Measurements from ENCODE around the gene SAMD10.
"Not testable (repeated sequence)": the region's sequence is repeated elsewhere in the genome, so short reads cannot be mapped to it uniquely, and the experiment has no call there.

The SAMD10 gene

DNA sequence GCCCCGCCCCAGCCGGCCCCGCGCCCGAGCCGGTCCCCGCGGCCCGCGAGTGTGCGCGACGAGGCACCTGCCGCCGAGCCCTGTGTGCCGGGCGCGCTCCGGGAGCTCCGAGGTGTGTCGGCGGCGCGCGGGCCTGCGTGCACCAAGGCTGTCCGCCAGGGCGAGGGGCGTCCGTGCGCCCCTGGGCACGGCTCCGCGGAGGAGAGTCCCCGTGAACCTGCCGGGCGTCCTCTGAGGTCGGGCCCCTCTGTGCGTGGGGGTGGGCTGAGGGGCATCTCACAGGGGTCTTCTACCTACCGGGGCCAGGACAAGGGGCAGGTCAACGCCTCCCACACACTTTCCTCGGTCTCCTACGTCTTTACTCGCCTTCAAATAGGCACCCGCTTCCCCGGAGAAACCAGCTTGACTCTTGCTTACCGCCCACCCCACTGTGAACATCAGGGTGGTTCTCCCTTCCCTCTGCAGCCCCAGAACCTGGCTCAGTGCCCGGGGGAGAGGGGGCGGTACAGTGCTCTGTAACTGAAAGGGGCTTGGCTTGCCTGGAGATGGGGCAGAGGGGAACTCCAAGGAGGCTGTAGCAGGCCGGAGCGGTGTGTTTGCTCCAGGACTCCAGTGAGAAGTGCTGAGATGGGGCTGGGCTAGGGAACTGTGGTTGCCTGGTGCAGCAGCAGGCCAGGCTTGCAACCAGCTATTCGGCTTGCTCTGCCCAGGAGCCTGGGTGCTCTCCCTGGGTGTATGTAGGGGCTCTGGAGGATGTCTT lies at the start of gene SAMD10:
Gene SAMD10, minus strand, starts transcription at position 86 of the 760 bp plus-strand sequence. CDS start 175 bp downstream, outside the sequence.
- peak; percentile 65 for DNase-seq (ENCODE audit: low read depth, low spot score)

DNA sequence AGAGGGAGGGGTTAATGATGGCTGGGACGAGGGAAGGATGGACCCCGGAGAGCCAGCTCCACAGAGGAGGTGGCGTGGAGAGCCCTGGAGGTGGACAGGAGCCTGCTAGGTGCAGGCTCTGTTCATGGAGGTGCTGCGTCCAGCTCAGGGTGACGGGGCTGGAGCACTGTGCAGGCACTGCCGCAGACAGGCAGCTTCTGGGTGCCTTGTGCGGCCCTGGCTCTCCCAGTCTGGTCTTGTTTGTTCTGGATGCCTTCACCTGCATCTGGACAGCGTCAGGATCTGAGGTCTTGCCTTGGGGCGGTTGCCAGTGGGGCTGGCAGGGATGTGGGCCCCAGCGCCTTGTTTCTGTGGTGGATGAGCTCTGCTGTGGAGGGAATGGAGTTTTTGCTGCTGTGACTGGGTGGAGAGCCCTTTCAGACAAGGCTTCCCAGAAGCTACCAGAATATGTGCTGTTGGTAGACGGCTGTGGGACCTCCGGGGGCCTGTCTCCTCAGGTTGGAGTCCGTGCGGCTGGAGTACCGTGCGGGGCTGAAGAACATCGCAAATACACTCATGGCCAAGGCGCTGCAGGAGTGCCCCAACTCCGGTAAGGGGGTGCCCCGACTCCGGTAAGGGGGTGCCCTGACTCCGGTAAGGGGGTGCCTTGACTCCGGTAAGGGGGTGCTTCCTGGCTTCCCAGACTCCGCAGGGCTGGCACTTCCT lies 48.7 kb upstream of the SAMD10 start:
- DNase-seq (ENCODE audit: low read depth, low spot score) = no peak

DNA sequence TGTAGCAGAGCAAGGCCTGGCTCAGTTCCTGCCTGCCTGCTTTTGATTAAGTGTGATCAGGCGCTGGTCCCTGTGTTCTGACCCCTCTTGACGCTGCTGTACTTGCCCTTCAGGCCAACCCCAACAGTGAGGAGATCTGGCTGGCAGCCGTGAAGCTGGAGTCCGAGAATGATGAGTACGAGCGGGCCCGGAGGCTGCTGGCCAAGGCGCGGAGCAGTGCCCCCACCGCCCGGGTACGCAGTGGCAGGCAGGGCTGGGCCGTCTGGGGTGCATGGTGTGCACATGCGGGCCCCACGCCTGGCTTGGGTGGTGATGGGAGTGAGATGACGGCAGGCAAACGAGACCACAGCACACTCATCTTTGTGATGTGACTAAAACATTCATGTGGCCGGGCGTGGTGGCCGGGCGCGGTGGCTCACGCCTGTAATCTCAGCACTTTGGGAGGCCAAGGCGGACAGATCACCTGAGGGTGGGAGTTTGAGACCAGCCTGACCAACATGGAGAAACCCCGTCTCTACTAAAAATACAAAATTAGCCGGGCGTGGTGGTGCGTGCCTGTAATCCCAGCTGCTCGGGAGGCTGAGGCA lies 46.5 kb upstream of the SAMD10 start:
- DNase-seq (ENCODE audit: low read depth, low spot score) = no peak

DNA sequence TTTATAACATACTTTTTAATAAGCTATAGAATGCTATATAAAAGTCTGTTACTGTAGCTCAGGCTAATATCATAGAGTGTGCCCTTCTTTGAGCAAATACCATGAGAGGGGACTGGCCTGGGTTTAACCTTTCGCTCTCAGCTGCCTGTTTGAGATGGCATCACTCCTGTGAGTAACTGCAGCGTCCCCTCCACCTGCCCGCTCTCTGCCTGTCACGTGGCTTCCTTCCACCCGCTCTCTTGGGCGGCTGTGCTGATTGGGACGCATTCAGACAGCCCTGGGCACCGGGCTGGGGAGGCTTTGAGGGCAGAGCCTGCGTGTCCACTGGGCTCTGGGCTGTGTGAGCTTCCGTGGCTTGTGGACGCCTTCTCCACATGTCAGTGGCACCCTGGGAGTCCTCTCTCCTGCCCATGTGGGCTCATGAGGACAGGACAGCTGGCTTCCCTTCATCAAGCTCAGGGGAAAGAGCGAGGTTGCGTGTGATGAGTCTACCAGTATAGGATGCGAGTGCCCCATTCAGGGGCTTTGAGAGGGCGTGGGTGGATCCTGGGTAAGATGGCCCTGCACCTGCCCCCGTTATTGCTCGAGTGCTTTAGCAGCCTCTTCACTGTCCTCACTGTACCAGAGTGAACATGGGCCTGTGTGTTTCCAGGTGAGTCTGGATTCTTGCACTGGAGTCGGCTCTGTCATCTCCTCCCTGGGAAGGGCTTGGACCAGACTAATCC lies 45.8 kb upstream of the SAMD10 start:
- no peak for DNase-seq (ENCODE audit: low read depth, low spot score)

DNA sequence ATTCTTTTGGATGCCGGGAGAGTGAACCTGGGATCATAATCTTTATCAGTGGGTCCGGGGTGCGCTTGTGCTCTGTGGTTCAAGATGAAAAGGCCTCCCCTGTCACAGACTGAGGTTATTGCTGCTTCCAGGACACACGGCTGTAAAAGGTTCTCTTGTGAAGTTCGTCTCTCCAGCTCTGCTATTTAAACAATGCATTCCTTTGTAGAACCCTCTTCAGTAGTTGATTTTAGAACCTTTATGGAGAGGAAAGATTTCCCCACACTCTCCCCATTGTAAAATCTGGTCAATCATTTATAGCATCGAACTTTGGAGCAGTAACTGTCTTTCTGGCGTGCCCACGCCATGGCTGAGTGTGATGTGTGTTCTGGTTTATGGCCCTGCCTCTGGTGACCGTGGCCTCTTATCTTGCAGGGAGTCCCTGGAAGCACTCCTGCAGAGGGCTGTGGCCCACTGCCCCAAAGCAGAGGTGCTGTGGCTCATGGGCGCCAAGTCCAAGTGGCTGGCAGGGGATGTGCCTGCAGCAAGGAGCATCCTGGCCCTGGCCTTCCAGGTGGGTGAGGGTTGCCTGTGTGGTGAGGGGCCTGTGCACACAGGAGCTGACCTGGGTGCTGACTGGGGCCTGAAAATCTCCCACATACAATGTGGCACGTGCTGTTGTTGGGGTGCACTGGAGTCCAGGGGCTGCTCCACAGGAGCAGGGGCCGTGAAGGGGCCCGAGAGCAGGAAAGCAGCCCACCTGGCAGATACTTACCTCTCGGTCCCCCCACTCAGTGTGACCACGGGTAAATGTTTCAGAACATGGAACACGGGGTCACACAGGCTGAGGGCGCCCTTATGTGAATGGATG lies 44.9 kb upstream of the SAMD10 start:
- no peak for DNase-seq (ENCODE audit: low read depth, low spot score)

DNA sequence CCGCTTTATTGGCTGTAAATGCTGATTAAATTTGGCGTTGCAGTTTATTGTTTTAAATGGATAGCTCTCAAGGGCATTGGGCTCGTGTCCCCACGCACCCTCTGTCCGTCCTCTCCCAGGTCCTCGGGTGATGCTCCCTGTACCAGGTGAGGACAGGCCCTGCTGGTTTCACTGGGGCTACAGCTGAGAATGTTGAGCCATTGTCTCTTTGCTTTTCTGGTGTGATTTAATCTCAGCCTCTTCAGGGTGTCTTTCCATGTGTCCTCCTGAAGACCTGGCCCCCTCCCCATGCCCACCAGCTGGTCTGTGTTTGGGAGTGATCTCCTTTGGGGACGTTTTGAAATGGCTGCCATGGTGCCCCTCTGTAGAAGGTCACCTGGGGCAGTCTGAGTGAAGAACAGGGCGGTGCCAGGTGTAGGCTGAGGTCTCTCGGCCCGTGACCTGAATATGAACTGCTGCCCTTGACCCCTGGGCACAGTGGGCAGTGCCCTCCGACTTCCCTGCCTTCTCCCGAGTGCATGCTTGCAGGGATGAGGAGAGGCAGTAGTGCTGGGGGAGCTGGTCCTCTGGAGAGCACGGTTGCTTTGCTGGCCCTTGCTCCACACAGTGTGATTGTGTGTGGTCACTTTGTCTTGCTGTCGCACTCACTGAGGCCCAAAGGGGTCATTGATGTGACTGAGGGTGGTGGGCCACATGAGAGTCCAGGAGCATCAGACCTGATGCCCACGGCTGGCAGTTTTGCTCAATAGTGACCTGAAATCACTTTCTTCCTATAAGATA lies 44.1 kb upstream of the SAMD10 start:
- DNase-seq (ENCODE audit: low read depth, low spot score) = no peak

DNA sequence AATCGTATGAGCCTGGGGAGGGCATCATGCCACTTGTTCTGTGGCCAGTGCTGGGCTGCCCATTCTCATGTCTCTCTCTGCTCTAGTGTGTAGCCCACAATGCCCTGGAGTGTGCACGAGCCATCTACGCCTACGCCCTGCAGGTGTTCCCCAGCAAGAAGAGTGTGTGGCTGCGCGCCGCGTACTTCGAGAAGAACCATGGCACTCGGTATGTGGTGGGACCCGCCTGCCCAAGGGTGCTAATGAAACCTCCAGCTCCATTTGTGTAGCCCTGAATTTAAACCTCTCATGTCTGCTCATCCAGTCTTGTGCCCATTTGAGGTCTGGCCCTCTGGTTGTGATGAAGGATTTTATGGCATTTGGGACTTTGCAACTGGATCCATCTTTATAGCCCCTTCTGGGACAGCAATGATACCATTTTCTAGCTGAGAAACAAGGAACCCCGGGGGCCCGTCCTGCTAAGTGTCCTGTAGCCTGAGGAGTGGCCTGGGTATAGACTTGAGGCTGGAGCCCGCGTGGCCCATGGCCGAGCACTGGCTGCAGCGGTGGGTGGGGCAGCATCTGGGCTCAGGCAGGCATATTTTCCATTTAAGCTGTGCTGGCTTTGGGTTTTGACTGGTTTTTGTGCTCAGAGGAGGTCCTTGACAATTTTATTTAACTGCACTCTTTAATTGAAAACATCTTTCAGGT lies 43.4 kb upstream of the SAMD10 start:
- no peak for DNase-seq (ENCODE audit: low read depth, low spot score)

DNA sequence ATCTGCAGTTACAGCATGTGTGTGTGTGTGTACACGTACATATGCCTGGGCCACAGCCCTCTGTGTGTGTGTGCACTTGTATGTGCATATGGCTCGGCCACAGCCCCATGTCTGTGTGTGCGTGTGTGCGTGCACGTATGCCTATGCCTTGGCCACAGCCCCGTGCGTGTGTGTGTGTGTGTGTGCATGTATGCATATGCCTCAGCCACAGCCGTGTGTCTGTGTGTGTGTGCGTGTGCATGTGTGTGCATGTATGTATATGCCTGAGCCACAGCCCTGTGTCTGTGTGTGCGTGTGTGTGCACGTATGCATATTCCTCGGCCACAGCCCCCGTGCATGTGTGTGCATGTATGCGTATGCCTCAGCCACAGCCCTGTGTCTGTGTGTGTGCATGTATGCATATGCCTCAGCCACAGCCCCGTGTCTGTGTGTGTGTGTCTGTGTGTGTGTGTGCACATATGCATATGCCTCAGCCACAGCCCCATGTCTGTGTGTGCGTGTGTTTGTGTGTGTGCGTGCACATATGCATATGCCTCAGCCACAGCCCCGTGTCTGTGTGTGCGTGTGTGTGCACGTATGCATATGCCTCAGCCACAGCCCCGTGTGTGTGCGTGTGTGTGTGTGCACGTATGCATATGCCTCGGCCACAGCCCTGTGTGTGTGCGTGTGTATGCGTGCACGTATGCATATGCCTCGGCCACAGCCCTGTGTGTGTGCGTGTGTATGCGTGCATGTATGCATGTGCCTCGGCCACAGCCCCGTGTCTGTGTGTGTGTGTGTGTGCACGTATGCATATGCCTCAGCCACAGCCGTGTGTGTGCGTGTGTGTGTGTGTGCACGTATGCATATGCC lies 41.9 kb upstream of the SAMD10 start:
- DNase-seq (ENCODE audit: low read depth, low spot score) = no peak

DNA sequence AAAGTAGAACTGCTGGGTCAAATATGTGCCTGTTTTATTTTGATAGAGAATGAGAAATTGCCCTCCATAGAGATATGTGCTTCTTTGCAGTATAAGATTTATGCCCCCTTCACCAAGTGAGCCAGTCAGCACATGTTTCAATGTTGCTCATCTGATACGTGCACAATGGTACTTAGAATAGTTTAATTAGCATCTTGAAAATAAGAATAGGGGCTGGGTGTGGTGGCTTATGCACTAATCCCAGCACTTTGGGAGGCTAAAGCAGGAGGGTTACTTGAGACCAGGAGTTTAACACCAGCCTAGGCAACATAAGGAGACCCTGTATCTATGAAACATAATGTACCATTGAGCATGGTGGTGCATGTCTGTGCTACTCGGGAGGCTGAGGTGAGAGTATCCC lies 36.2 kb upstream of the SAMD10 start:
- no peak for DNase-seq (ENCODE audit: low read depth, low spot score)

DNA sequence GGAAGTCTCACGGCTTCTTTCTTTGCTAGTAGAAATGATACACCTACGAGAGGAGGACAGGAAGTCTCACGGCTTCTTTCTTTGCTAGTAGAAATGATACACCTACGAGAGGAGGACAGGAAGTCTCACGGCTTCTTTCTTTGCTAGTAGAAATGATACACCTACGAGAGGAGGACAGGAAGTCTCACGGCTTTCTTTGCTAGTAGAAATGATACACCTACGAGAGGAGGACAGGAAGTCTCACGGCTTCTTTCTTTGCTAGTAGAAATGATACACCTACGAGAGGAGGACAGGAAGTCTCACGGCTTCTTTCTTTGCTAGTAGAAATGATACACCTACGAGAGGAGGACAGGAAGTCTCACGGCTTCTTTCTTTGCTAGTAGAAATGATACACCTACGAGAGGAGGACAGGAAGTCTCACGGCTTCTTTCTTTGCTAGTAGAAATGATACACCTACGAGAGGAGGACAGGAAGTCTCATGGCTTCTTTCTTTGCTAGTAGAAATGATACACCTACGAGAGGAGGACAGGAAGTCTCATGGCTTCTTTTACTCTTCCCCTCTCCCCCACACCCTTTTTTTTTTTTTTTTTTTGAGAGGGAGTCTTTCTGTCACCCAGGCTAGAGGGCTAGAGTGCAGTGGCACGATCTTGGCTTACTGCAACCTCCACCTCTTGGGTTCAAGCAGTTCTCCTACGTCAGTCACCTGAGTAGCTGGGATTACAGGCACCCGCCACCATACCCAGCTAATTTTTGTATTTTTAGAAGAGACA lies 33.1 kb upstream of the SAMD10 start:
- DNase-seq (ENCODE audit: low read depth, low spot score) = not testable (repeated sequence)

DNA sequence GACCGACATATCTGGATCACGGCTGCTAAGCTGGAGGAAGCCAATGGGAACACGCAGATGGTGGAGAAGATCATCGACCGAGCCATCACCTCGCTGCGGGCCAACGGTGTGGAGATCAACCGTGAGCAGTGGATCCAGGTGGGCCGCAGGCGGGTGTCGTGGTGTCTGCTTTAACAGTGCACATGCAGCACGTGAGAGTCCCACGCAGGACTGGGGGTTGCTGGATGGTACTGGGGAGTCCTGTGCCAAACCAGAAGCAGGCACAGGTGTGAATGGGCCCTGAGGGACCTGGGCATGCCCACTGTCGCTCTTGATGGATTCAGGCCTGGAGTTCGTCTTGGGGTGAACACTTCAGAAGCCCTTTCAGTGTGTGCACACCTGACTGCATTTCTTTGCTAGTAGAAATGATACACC lies 31.9 kb upstream of the SAMD10 start:
- DNase-seq (ENCODE audit: low read depth, low spot score) = no peak

DNA sequence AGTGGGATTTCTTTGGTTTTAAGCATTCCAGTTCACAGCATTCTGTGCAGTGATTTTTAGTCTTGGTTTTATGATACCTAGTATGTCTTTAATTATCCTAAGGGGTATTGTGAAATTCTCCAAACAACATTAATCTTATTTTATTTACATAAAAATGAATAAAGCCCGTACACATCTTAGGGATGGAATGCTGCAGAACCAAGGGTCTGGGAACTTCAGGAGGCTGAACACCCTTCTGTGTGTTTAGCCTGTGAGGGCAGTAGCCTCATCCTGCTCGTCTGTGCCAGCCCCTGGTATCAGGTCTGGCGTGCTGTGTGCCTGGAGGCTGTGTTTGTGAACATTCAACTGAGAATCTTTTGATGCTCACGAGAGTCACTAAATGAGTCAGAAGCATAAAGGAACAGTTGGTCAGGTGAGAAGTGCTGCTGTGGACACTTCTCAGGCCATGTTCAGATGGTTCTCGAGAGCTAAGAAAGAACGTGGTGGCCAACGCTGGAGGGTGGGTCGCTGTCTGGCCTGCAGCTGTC lies 31.3 kb upstream of the SAMD10 start:
- no peak for DNase-seq (ENCODE audit: low read depth, low spot score)

DNA sequence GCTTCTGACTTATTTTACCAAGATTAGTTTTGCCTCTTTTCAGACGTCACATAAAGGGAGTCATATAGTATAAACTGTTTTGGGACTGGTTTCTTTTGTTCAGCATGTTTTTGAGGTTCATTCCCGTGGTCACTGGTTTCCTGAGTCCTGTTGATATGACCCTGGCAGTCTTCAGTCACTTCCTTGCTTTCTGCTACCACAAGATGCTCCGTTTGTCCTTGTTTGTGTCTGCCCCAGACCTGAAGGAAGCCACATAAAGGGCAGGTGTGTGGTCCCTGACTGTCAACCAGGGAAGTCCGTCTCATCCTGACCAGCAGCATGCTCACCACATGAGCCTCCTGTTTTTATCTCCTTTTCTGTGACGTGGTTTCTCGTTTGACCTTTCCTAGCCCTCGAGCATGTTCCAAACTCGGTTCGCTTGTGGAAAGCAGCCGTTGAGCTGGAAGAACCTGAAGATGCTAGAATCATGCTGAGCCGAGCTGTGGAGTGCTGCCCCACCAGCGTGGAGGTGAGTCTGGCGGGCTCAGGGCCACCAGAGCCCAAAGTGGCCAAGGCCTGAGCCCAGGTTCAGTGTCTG lies 30.5 kb upstream of the SAMD10 start:
- peak; percentile 18 for DNase-seq (ENCODE audit: low read depth, low spot score)

DNA sequence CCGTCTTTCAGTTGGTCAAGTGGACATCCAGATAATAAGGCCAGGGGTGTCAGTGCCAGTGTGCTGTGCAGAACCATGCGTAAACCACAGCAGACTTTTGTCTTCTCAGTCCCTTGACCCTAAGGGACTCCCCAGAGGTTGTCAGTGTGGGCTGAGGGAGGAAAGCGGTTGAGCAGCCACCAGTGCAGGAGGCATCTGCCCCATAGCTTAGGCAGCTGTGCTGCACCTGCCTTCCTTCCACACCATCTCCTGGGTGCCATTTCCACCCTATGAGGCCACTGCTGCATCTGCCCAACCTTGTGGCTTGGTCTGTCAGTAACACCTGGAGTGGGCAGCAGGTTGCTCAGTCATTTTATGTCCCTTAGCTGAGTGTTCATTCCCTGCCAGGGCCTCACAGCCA lies 27.5 kb upstream of the SAMD10 start:
- DNase-seq (ENCODE audit: low read depth, low spot score) = no peak

DNA sequence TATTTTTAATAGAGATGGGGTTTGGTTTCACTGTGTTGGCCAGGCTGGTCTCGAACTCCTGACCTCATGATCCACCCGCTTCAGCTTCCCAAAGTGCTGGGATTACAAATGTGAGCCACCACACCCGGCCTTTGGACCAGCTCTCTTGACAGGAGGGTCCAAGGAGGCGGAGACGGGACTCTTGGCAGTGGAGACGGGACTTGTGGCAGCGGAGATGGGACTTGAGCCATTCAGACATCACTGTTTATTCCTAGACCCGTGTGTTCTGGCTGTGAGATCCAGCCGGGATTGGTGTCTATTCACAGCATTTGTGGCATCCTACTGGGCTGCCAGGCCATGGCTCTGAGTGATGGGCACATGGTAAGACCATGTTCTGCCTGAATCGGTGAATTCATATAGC lies 27.0 kb upstream of the SAMD10 start:
- no peak for DNase-seq (ENCODE audit: low read depth, low spot score)

DNA sequence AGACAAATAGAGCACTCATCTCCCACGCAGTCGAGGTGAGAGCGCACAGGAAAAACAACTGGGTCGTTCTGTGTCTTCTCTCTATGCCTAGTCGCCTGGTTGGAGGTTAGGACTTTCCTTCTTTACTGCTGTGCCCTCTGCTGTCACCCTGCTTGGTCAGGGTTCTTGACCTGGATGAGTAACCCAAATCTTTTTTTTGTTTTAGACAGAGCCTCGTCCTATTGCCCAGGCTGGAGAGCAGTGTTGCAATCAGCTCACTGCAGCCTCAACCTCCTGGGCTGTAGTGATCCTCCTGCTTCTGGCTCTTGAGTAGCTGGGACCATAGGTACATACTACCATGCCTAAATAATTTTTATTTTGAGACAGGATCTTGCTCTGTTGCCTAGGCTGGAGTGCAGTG lies 26.0 kb upstream of the SAMD10 start:
- DNase-seq (ENCODE audit: low read depth, low spot score) = no peak

DNA sequence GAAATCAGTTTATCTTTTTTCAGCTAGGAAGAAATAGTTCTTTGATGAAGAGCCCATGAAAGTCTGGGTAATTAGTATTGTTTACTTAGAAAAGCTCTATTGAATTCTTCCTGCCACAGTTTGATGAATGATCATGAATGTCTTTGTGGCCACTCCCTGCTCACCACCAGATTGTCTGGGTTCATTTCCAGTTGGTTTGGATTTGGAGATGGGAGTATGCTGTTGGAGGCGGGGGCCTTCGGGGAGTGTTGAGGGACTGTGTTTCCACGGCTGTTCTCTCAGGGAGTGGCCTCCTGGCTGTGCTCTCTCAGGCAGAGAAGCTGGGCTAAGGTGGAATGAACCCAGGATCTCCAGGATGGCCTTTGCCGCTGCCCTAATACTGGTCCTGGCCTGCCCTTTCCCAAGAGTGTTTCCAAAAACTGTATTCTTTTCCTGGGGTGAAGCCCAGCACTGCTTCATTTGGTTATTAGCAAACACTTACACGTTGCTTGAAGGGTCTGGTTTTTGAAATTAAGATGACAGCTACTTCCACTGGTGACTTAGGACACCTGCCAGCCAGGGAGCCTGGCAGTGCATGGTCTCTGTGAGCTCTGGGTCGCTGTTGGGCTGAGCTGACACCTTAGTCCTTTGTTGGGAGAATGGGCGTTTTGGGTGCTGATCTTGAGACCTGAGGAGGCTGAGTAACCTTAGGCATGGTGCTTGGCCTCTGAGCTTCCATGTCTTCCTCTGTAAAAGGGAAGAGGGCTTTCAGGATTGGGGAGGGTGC lies 24.7 kb upstream of the SAMD10 start:
- no peak for DNase-seq (ENCODE audit: low read depth, low spot score)

Data from astrocyte of the hippocampus (primary cell).